Small intestine (tissue), 16 donors: Measurements from ENCODE around the gene NIPAL3. TPM values are rescaled to one million over a fixed set of nuclear protein-coding genes. Genes with fewer than 3 reads are reported as not detected.

Experiments
- DNase-seq, 2 donors: peaks; one replicate each; pipeline versions ENCODE4 v3.0.0 to v3.0.0-alpha.2; 2013
- FAIRE-seq: peaks from 2 replicates; lab custom pipeline; 2012; peaks lifted over from hg19 to GRCh38; lab: Jason Lieb, UNC
- H3K27ac ChIP-seq, 3 donors: one replicate each; pipeline ENCODE4 v1.5.1; 2013; ENCODE audit warnings: low read length in 2 of 3, mild to moderate bottlenecking in 2 of 3, control low read depth in 1 of 3, inconsistent platforms in 1 of 3, low read depth in 1 of 3, moderate library complexity in 1 of 3
- H3K27me3 ChIP-seq, 3 donors: one replicate each; pipeline ENCODE4 v1.6.1; 2013; ENCODE audit warnings: low read length in 3 of 3, inconsistent platforms in 1 of 3; ENCODE audit not compliant: control insufficient read depth in 3 of 3, insufficient read depth in 3 of 3
- H3K36me3 ChIP-seq, 3 donors: one replicate each; pipeline ENCODE4 v1.6.1; 2013; ENCODE audit warnings: low read length in 3 of 3, inconsistent platforms in 1 of 3, low read depth in 1 of 3, mild to moderate bottlenecking in 1 of 3, moderate library complexity in 1 of 3; ENCODE audit not compliant: control insufficient read depth in 3 of 3, insufficient read depth in 2 of 3
- H3K4me1 ChIP-seq, 3 donors: one replicate each; pipeline ENCODE4 v1.6.1; 2013; ENCODE audit warnings: low read length in 2 of 3, inconsistent platforms in 1 of 3, low read depth in 1 of 3, mild to moderate bottlenecking in 1 of 3, moderate library complexity in 1 of 3; ENCODE audit not compliant: control insufficient read depth in 3 of 3, insufficient read depth in 2 of 3
- H3K4me3 ChIP-seq, 3 donors: one replicate each; pipeline ENCODE4 v1.5.1; 2013; ENCODE audit warnings: low read length in 3 of 3, control low read depth in 1 of 3, inconsistent platforms in 1 of 3, low read depth in 1 of 3, mild to moderate bottlenecking in 1 of 3, moderate library complexity in 1 of 3
- H3K9me3 ChIP-seq, 2 donors: one replicate each; pipeline ENCODE4 v1.6.1; 2013; ENCODE audit warnings: low read depth in 1 of 2, low read length in 1 of 2; ENCODE audit not compliant: control insufficient read depth in 2 of 2, insufficient read depth in 1 of 2
- WGBS, 3 donors: extraction: QIAGEN DNeasy Blood & Tissue Kit; methylation state at CpG; one replicate each; pipeline ENCODE4 v1.1.7; 2013; 5-methylcytosine and 5-hydroxymethylcytosine counted together
- long read RNA-seq, 10 donors: transcript quantifications; one replicate each; lab custom pipeline, GENCODE V29; 2026
- polyA plus RNA-seq, 4 donors: library from polyadenylated mRNA; stranded (reverse) in 3 of 4; unstranded in 1 of 4; fragments of 200-250 nt in 3 of 4; fragments of 120-200 nt in 1 of 4; gene quantifications; one replicate each; pipeline versions ENCODE4 v1.2.1 to v1.2.3, GENCODE V29; 2013
- donor health status: healthy with polysubstance abuse.
- donor health status: control.
- donor health status: control.
- donor health status: Bipolar disorder and iron deficiency.
- donor health status: healthy.

Gene NIPAL3
- 10 to 100 TPM in 3 of 4 donors, 1 to 10 TPM in 1; 4.9 to 16.4 (median 13.3) TPM for polyA plus RNA-seq
- long read RNA-seq, donor 1 = 0 reads
- long read RNA-seq, donor 2 = 0 reads
- long read RNA-seq, donor 3 = 0 reads
- long read RNA-seq, donor 4 = 0 reads
- long read RNA-seq, donor 5, partial matches to known transcripts = 0 of 1 reads
- long read RNA-seq, donor 5, other reads (novel, unspliced or antisense) = 0 of 1 reads
- long read RNA-seq, donor 6, partial matches to known transcripts = 0 of 2 reads
- long read RNA-seq, donor 6, other reads (novel, unspliced or antisense) = 0 of 2 reads
- long read RNA-seq, donor 7 = 0 reads
- long read RNA-seq, donor 8 = 0 reads
- long read RNA-seq, donor 9, partial matches to known transcripts = 0 of 1 reads
- long read RNA-seq, donor 9, other reads (novel, unspliced or antisense) = 0 of 1 reads
- long read RNA-seq, donor 10, partial matches to known transcripts = 0 of 2 reads
- long read RNA-seq, donor 10, other reads (novel, unspliced or antisense) = 0 of 2 reads

DNA sequence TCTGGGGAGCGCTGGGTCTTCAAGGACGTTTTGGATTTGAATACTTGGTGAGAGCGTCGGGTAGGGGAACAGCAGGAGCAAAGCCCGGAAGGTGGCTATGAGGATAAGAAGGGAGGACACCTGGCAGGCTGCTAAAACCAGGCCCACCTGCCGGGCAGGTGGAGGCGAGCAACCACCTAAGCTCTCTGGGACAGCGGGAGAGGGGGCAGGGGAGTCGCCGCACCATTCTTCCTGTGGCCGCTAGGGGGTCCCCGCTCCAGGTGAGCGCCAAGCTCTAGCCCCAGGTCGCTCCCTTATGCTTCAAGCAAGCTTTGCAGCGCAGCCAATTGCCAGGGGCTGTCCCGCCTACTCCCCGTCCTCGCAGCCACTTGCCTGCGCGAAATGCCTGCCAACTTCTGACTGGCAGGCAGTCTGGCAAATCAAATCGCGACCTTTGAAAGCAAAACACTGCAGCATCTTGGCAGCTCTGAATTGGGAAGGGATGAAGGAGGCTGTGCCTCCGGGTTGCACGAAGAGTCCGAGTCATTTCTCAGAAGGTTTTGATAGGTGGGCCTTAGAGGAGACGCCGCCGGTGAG lies at the start of gene NIPAL3:
Gene NIPAL3 (plus strand): TSS at position 469 of the 576 bp plus-strand sequence. CDS start 3,746 bp downstream, outside the sequence.
- peaks cover 0 to 29% (median 3%) of the 10 kb centered on the region in 3 donors for H3K4me1 ChIP-seq

GRCh38 chr1:24366707-24367106 lies 48.9 kb upstream of the NIPAL3 start:
- Histone ChIP-seq H3K27ac (no peak overlapping the region), H3K9me3 (no peaks in the 10 kb centered on the region), H3K4me3 (no peak overlapping the region), H3K4me1 (peaks cover 0 to 5% (median 0%) of the 10 kb centered on the region in 3 donors), H3K36me3 (peaks cover 0 to 25% (median 0%) of the 10 kb centered on the region in 3 donors), H3K27me3 (no peaks in the 10 kb centered on the region)
- FAIRE-seq (no peak), DNase-seq (no peak)
- 94 to 97% (median 96%) methylated on average over 9 of the region's 9 CpGs for WGBS, 3 donors

More for the DNA sequence above, at the start of gene NIPAL3:
- FAIRE-seq = no peak
- 1 to 2% (median 2%) methylated on average over 27 to 28 of the region's 28 CpGs for WGBS, 3 donors
- Histone ChIP-seq H3K9me3 (no peaks in the 10 kb centered on the region), H3K27ac (peak within 1 kb of the TSS; percentile 64 to 76 (median 65)), H3K36me3 (peaks cover 3 to 13% (median 3%) of the 10 kb centered on the region in 3 donors), H3K27me3 (no peaks in the 10 kb centered on the region), H3K4me3 (peak within 1 kb of the TSS; percentile 57 to 71 (median 61))
- peak; percentile 99 for DNase-seq

DNA sequence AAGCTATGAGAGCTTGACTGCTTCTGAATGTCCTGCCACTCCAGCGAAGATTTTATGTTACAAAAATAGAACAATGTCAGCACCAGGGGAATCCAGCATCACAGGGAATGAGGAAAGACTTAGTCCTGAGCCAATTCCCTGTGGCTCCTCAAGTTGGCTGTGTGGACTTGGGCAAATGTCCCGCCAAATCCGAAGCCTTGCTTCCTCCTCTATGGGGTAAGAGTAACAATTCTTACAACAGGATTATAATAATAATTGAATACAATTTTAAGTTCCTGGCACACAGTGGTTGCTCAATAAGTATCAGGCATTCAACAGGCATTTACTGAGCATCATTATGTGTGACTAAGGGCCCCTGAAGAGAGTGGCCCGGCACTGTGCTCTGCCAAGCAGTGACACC lies 46.4 kb upstream of the NIPAL3 start:
- FAIRE-seq = no peak
- H3K4me1 ChIP-seq = peaks cover 0 to 5% (median 0%) of the 10 kb centered on the region in 3 donors
- no peak overlapping the region for H3K4me3 ChIP-seq
- H3K27ac ChIP-seq = no peak overlapping the region
- no peaks in the 10 kb centered on the region for H3K9me3 ChIP-seq
- 88 to 96% (median 93%) methylated on average over 4 of the region's 4 CpGs for WGBS, 3 donors
- peaks cover 0 to 24% (median 0%) of the 10 kb centered on the region in 3 donors for H3K36me3 ChIP-seq
- no peak for DNase-seq
- no peaks in the 10 kb centered on the region for H3K27me3 ChIP-seq

GRCh38 chr1:24369801-24370200 lies 45.8 kb upstream of the NIPAL3 start:
- H3K27me3 ChIP-seq = no peaks in the 10 kb centered on the region
- H3K36me3 ChIP-seq = peaks cover 0 to 24% (median 0%) of the 10 kb centered on the region in 3 donors
- 95 to 96% (median 96%) methylated on average over 4 of the region's 4 CpGs for WGBS, 3 donors
- H3K4me1 ChIP-seq = peaks cover 0 to 5% (median 0%) of the 10 kb centered on the region in 3 donors
- no peak overlapping the region for H3K27ac ChIP-seq
- FAIRE-seq (no peak), DNase-seq (no peak)
- no peaks in the 10 kb centered on the region for H3K9me3 ChIP-seq
- no peak overlapping the region for H3K4me3 ChIP-seq

DNA sequence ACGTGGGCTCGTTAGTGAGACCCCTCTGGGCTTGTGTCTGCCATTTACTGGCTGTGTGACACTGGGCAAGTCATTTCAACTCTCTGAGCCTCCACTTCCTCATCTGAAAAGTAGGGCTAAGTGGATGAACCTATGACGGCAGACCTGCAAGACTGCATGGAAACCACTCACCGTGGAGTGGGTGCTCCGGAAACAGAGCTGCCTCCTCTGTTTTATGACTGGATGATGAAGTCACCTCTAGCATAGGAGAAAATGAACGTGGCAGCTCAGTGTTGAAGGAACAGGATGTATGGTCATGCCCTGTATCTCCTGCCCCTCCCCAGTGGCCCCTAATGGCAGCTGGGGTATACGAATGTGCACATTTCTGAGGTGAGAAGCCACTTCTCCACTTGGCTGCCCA lies 42.6 kb upstream of the NIPAL3 start:
- DNase-seq (no peak), FAIRE-seq (no peak)
- Histone ChIP-seq H3K9me3 (no peaks in the 10 kb centered on the region), H3K4me3 (no peak overlapping the region), H3K4me1 (no peaks in the 10 kb centered on the region), H3K27me3 (no peaks in the 10 kb centered on the region), H3K36me3 (peaks cover 0 to 13% (median 0%) of the 10 kb centered on the region in 3 donors), H3K27ac (no peak overlapping the region)
- WGBS, 3 donors = 74 to 86% (median 76%) methylated on average over 7 of the region's 7 CpGs

- no peak overlapping the region for H3K27ac ChIP-seq
- H3K4me1 ChIP-seq = no peaks in the 10 kb centered on the region
- DNase-seq (no peak), FAIRE-seq (no peak)
- H3K36me3 ChIP-seq = peaks cover 0 to 11% (median 0%) of the 10 kb centered on the region in 3 donors
- 84 to 90% (median 84%) methylated on average over 8 of the region's 8 CpGs for WGBS, 3 donors
- no peaks in the 10 kb centered on the region for H3K9me3 ChIP-seq
- no peak overlapping the region for H3K4me3 ChIP-seq
- H3K27me3 ChIP-seq = no peaks in the 10 kb centered on the region
Measured at GRCh38 chr1:24373710-24374109, 41.9 kb upstream of the NIPAL3 start.

DNA sequence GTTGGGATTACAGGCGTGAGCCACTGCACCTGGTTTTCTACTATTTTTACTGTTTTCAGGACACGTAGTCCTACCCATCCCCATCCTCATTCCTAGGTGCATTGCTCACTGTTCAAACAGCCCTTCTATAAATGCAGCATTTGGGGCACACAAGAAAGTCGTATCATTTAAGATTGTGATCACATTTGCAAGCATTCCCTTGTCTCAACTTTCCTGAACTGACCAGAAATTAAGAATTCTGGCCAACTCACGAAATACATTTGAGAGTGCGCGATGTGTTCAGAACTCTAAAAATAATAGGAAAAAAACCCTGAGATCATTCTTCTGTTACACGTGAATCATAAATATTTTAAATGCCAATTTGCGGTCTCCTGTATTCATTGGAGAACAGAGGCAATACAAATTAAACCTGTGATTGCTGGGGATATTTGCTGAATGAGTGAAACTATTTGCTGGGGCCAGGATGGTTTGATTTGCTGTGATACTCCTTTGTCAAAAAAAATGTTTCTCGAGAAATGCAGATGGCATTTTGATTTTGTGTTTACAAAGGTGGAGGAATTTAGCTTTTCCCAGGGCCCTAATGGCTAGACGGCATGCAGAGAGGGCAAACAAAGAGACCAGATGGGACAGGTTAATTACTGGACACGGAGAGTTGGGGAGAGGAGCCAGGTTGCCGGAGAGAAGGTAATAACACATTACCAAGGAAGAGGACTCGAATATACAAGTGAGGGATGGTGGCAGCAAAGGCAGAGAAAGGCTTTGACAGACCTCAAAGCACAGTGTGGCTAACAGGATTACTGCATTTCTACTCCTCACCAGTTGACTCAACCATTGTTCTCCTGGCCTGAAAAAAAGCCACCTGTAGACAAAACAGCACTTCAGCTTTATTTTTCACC lies 40.5 kb upstream of the NIPAL3 start:
- no peak for DNase-seq
- WGBS, 3 donors = 87 to 89% (median 87%) methylated on average over 13 of the region's 13 CpGs
- H3K36me3 ChIP-seq = peaks cover 0 to 11% (median 2%) of the 10 kb centered on the region in 3 donors
- H3K27ac ChIP-seq = no peak overlapping the region
- no peak for FAIRE-seq
- H3K9me3 ChIP-seq = no peaks in the 10 kb centered on the region
- H3K4me3 ChIP-seq = no peak overlapping the region
- no peaks in the 10 kb centered on the region for H3K4me1 ChIP-seq
- no peaks in the 10 kb centered on the region for H3K27me3 ChIP-seq
